Activated CD8-positive, alpha-beta T cell treated with anti-CD3 and anti-CD28 coated beads for 36 hours (primary cell): ENCODE results near the gene PAK5. TPM values are rescaled to one million over a fixed set of nuclear protein-coding genes. Genes with fewer than 3 reads are reported as not detected.

Source experiments
- ATAC-seq: fragments of 200-7000 bp; cut with Tn5 transposase; one replicate; pipeline ENCODE4 v1.10.0; 2021; ENCODE audit warnings: mild to moderate bottlenecking, moderate library complexity
- CTCF ChIA-PET: fragments of 350-600 bp; sonication (Branson Sonifier 250); formaldehyde crosslinking; loops from one replicate; lab custom pipeline; 2021; ENCODE audit warnings: antibody characterized with exemption; lab: Charles Lee
- POLR2A ChIA-PET: fragments of 350-600 bp; sonication (Branson Sonifier 250); formaldehyde crosslinking; loops from one replicate; lab custom pipeline; 2021; ENCODE audit warnings: antibody characterized with exemption; lab: Charles Lee
- DNase-seq: peaks from one replicate; pipeline ENCODE4 v3.0.0-alpha.2; 2020
- H3K27ac Mint-ChIP-seq: one replicate; pipeline ENCODE4 v1.8.0; 2021; ENCODE audit warnings: mild to moderate bottlenecking, mixed read lengths
- H3K27me3 Mint-ChIP-seq: one replicate; pipeline ENCODE4 v1.8.0; 2021; ENCODE audit warnings: mixed read lengths
- H3K36me3 Mint-ChIP-seq: one replicate; pipeline ENCODE4 v1.8.0; 2021; ENCODE audit warnings: low read depth, mixed read lengths
- H3K4me1 Mint-ChIP-seq: one replicate; pipeline ENCODE4 v1.8.0; 2021; ENCODE audit warnings: low read depth, mixed read lengths
- H3K4me3 Mint-ChIP-seq: one replicate; pipeline ENCODE4 v1.8.0; 2021; ENCODE audit warnings: mild to moderate bottlenecking, moderate library complexity, mixed read lengths
- H3K9me3 Mint-ChIP-seq: one replicate; pipeline ENCODE4 v1.8.0; 2021; ENCODE audit warnings: mixed read lengths
- CTCF ChIP-seq: fragments of 200-600 bp; IDR thresholded peaks from one replicate; pipeline ENCODE4 v1.8.0; 2022; ENCODE audit warnings: antibody characterized with exemption, mild to moderate bottlenecking
- intact Hi-C: fragments of 100-400 bp; cut with micrococcal nuclease; formaldehyde crosslinking; loops from one replicate; pipeline ENCODE4 v1.10.0; 2022
- total RNA-seq, 2 experiments: library from RNA; stranded (reverse); gene quantifications; one replicate each; pipeline ENCODE4 v1.2.3, GENCODE V29; 2021

Gene PAK5
- total RNA-seq, 2 experiments from 2014 or later: not detected

GRCh38 chr20:9523636-9524035, 315.2 kb downstream of the PAK5 start:
- H3K4me1 Mint-ChIP-seq: no peaks in the 10 kb centered on the region
- no peak for ATAC-seq
- CTCF ChIA-PET: no interaction called here
- no peaks in the 10 kb centered on the region for H3K9me3 Mint-ChIP-seq
- H3K27me3 Mint-ChIP-seq: peaks cover 10% of the 10 kb centered on the region
- intact Hi-C loops: no loop called here
- H3K4me3 Mint-ChIP-seq: no peak overlapping the region
- DNase-seq: no peak
- H3K36me3 Mint-ChIP-seq: no peaks in the 10 kb centered on the region
- no peak overlapping the region for H3K27ac Mint-ChIP-seq
- no peak for TF ChIP-seq CTCF
- POLR2A ChIA-PET: no interaction called here

GRCh38 chr20:9520086-9520485, 318.8 kb downstream of the PAK5 start:
- TF ChIP-seq CTCF: no peak
- Mint-ChIP-seq H3K36me3 (no peaks in the 10 kb centered on the region), H3K4me3 (no peak overlapping the region), H3K27ac (no peak overlapping the region), H3K9me3 (no peaks in the 10 kb centered on the region), H3K4me1 (no peaks in the 10 kb centered on the region), H3K27me3 (peaks cover 35% of the 10 kb centered on the region)
- ChIA-PET POLR2A (no interaction called here), CTCF (interaction anchor here (1.1 kb wide), 1 partner anchor 112 kb away, joined by 3 read pairs; no protein-coding TSS in a partner anchor)
- DNase-seq (no peak), ATAC-seq (no peak)
- intact Hi-C loops: no loop called here

- no peak for DNase-seq
- no peaks in the 10 kb centered on the region for H3K9me3 Mint-ChIP-seq
- CTCF ChIA-PET: no interaction called here
- H3K36me3 Mint-ChIP-seq: no peaks in the 10 kb centered on the region
- peaks cover 2% of the 10 kb centered on the region for H3K4me1 Mint-ChIP-seq
- TF ChIP-seq CTCF: no peak
- intact Hi-C loops: no loop called here
- no peak overlapping the region for H3K27ac Mint-ChIP-seq
- no peak overlapping the region for H3K4me3 Mint-ChIP-seq
- no peak for ATAC-seq
- POLR2A ChIA-PET: no interaction called here
- H3K27me3 Mint-ChIP-seq: peaks cover 48% of the 10 kb centered on the region
These were observed 320.2 kb downstream of the PAK5 start for GRCh38 chr20:9518576-9519175.

GRCh38 chr20:9517297-9518162, 321.3 kb downstream of the PAK5 start:
- Mint-ChIP-seq H3K27ac (no peak overlapping the region), H3K4me1 (peaks cover 2% of the 10 kb centered on the region), H3K4me3 (no peak overlapping the region), H3K9me3 (no peaks in the 10 kb centered on the region), H3K27me3 (peaks cover 53% of the 10 kb centered on the region), H3K36me3 (no peaks in the 10 kb centered on the region)
- DNase-seq (no peak), ATAC-seq (no peak)
- TF ChIP-seq CTCF: no peak
- intact Hi-C loops: no loop called here
- ChIA-PET CTCF (no interaction called here), POLR2A (no interaction called here)

- Mint-ChIP-seq H3K27me3 (peaks cover 61% of the 10 kb centered on the region), H3K27ac (no peak overlapping the region), H3K4me3 (no peak overlapping the region), H3K9me3 (no peaks in the 10 kb centered on the region), H3K4me1 (peaks cover 2% of the 10 kb centered on the region), H3K36me3 (no peaks in the 10 kb centered on the region)
- POLR2A ChIA-PET: no interaction called here
- CTCF ChIA-PET: no interaction called here
- TF ChIP-seq CTCF: no peak
- DNase-seq (no peak), ATAC-seq (no peak)
- intact Hi-C loops: no loop called here
These were observed 322.5 kb downstream of the PAK5 start for GRCh38 chr20:9516234-9516871.
